Activated T-helper 1 cell treated with Interleukin-2 at 50 U/mL for 16 hours (primary cell): ENCODE measurements around the gene XKR7.

ENCODE experiments used
- DNase-seq: peaks from one replicate; pipeline ENCODE4 v3.0.0-alpha.2; 2020; ENCODE audit warnings: low read depth

Gene XKR7

DNA sequence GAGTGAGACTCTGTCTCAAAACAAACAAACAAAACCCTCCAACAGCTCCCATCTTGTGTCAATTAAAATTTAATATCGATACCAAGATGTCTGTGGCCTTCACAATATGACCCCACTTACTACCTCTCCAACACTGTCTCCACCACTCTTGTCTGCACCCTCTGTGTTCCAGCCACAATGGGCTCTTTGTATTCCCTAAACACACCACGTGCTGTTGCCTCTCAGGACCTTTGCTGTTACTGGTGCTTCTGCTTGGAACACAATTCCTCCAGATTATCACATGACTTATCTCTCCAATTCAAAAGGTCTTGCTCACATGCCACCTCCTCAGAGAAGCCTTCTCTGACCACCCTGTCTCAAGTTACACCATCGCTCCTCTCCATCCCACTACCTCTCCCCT, 78.0 kb downstream of the XKR7 start:
- no peak for DNase-seq

DNA sequence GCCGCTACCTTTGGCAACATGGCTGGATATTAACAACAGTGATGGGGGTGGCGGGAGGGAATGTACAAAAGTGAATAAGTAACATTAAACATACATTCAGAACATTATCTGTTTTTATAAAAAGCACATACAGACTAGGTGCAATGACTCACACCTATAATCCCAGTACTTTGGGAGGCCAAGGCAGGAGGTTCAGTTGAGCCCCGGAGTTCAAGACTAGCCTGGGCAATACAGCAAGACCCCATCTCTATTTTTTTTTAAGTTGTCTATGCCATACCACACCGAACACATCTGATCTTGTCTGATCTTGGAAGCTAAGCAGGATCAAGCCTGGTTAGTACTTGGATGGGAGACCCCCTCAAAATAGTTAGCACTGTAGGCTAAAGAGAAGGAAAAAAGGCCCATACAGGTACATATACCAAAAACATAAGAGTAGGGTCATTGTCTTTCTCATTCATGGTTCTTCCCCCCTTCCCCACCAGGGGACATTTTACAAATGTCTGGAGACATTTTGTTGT, 82.4 kb downstream of the XKR7 start:
- no peak for DNase-seq

DNA sequence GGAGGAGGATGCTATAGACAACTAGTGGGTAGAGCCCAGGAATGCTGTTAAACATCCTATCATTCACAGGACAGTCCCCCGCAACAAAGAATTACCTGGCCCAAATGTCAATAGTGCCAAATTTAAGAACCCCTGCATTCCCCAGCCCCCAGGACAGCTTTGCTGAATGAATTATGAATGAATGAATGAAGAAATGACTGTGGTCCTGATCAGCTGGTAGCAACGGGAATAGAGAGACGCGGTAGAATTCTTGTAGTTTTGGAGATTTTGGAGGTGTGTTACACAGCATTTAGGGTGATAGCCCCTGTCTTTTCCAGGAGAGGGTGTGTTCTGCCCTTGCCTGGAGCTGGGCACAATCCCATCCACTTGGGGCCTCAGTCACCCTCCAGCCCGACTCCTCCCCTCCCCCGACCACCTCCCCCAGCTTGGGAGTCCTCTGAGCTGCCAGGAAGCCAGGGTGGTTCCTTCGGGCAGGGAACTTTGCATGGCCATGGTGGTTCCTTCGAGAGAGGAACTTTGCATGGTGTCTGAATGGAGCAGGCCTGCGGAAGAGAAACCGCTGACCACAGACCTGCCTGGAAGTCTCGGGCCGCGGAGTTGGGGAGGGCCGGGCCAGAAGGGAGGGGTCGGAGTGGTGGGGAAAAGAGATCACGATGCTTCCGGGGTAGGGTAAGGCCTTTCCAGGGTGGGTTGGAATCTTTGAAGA, 83.1 kb downstream of the XKR7 start:
- DNase-seq = no peak

DNA sequence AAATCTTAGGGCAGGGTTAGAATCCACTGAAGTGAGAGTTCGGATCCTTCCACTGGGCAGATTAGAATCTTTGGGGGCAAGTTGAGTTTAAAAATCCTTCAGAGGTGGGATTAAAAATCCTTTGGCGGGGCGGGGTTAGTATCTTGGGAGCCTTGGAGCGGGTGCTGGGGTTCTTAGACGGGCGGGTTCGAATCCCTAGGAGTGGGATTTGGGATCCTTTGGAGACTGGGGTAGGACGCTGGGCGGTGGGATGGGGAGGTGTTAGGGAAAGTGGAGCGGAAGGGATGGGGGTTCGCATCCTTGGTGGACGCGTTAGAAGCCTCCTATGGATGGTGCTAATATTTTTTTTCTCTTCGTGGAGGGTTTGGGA, 83.8 kb downstream of the XKR7 start:
- no peak for DNase-seq

DNA sequence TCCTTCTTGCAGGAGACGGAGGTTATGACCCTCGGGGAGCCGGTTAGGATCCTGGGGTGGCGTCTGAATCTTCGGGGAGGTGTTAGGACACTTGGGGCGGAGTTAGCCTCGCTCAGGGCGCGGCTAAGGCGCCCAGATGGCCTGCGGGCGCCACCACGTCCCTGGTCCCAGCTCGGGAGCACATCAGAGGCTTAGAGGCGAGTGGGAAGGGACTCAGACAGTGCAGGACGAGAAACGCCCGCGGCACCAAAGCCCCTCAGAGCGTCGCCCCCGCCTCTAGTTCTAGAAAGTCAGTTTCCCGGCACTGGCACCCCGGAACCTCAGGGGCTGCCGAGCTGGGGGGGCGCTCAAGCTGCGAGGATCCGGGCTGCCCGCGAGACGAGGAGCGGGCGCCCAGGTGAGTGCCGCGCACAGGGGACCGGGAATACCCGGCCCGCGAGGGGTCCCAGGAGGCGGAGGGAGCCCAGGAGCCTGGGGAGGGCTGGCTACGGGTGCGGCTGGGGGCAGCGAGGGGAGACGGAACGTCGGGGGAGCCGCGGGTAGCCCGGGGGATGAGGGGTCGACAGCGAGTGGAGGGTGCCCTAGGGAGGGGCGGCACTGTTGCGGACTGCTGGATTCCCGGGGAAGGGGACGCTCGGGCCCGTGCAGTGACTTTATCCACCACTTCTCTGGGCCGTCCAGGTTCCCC, 84.3 kb downstream of the XKR7 start, which contains the start of gene HCK:
TSS of gene HCK (plus strand) at position 153 of the 688 bp plus-strand sequence.
- no peak for DNase-seq

DNA sequence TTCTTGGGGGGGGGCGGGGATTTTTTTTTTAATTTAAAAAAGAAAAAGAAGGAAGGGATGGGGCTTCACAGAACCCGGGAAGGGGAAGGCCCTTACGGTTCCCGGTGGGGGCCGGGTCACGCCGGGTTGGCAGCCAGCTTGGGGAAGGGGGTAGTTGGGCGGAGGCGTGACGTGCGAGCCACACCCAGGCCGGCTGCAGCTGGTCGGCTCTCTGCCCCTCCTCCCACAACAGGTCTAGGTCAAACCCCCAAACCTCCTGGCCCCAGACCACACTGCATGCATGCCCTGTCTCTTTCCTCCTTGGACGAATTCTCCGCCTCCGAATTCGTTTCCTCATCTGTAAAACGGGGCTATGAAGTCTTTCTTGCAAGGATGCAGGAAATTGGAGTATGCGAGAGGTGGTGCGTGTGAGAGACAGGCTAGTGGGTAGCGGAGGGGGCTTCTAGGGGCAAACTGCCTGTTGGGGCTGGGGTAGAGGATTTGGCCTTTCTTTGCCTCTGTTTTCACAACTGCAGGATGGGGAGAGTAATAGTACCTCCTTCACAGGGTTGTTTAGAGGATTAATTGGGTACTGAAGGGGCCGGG, 84.9 kb downstream of the XKR7 start:
- DNase-seq = no peak
